ENCODE data around the gene GNG4. TPM values are rescaled to one million over a fixed set of nuclear protein-coding genes. Genes with fewer than 3 reads are reported as not detected.

Gene GNG4
- total and polyA plus RNA-seq, 12 donors = 0.04 to 0.15 (median 0.06) TPM; not detected in 9

GRCh38 chr1:235511470-235512240 is 137.9 kb downstream of the GNG4 start:
- TF ChIP-seq CTCF (IDR thresholded peaks at IDR 0.05) = no peak
- intact Hi-C loops (cut with DNase I) = loop anchor here in 6 of 10 donors (2.0 to 10.0 kb wide), 5 partner anchors 271 to 463 kb away; no protein-coding TSS in a partner anchor
- 71 to 72% methylated on average over 13 of the region's 13 CpGs for WGBS, 2 donors
- Histone ChIP-seq H3K27me3 (no peaks in the 10 kb centered on the region), H3K4me1 (no peaks in the 10 kb centered on the region), H3K36me3 (no peaks in the 10 kb centered on the region), H3K4me3 (no peak overlapping the region), H3K27ac (no peak overlapping the region), H3K9me3 (no peaks in the 10 kb centered on the region)
- ATAC-seq (no peak), DNase-seq (no peak)

GRCh38 chr1:235510823-235511222 is 138.8 kb downstream of the GNG4 start:
- WGBS, 2 donors = 77 to 78% methylated on average over 6 of the region's 6 CpGs
- ATAC-seq = no peak
- DNase-seq = no peak
- intact Hi-C loops (cut with DNase I) = loop anchor here in 5 of 10 donors (5.0 to 10.0 kb wide), 4 partner anchors 271 to 464 kb away; no protein-coding TSS in a partner anchor
- no peak overlapping the region for H3K27ac ChIP-seq
- no peaks in the 10 kb centered on the region for H3K36me3 ChIP-seq
- H3K27me3 ChIP-seq = no peaks in the 10 kb centered on the region
- no peak for TF ChIP-seq CTCF (IDR thresholded peaks at IDR 0.05)
- H3K4me3 ChIP-seq = no peak overlapping the region
- H3K9me3 ChIP-seq = no peaks in the 10 kb centered on the region
- peaks cover 0 to 5% (median 0%) of the 10 kb centered on the region in 9 donors for H3K4me1 ChIP-seq

- no peak for ATAC-seq
- intact Hi-C loops (cut with DNase I) = loop anchor here in 2 of 10 donors (5.0 to 10.0 kb wide), 2 partner anchors 467 to 470 kb away; no protein-coding TSS in a partner anchor
Observed at GRCh38 chr1:235507623-235508022, 142.0 kb downstream of the GNG4 start.

More at GRCh38 chr1:235507623-235508022, 142.0 kb downstream of the GNG4 start:
- Histone ChIP-seq H3K4me3 (no peak overlapping the region), H3K36me3 (no peaks in the 10 kb centered on the region), H3K27me3 (no peaks in the 10 kb centered on the region), H3K4me1 (peaks cover 0 to 16% (median 10%) of the 10 kb centered on the region in 9 donors), H3K27ac (no peak overlapping the region), H3K9me3 (no peaks in the 10 kb centered on the region)
- DNase-seq = no peak
- 78 to 79% methylated on average over 3 of the region's 3 CpGs for WGBS, 2 donors
- TF ChIP-seq CTCF (IDR thresholded peaks at IDR 0.05) = no peak

Data from heart right ventricle (tissue), 16 donors.